HepG2 (cell line): ENCODE data around the gene TNFRSF21. TPM values are rescaled to one million over a fixed set of nuclear protein-coding genes. Genes with fewer than 3 reads are reported as not detected.

Experiments used
- ARID3A ChIP-seq: IDR thresholded peaks from 2 replicates; pipeline ENCODE4 v1.6.1; 2012; ENCODE audit warnings: low read depth, low read length, improper control_type of control experiment
- CENPT ChIP-seq: sonication (generic); formaldehyde crosslinking; IDR thresholded peaks from 2 replicates; pipeline ENCODE4 v1.8.0; 2022; ENCODE audit warnings: low read depth, mild to moderate bottlenecking, moderate library complexity, missing genetic modification reagents
- HIVEP1 ChIP-seq: sonication (generic); formaldehyde crosslinking; IDR thresholded peaks from 2 replicates; pipeline ENCODE4 v1.4.0; 2020; ENCODE audit warnings: mild to moderate bottlenecking, missing genetic modification reagents
- HOMEZ ChIP-seq: IDR thresholded peaks from 2 replicates; pipeline ENCODE4 v1.6.1; 2016; ENCODE audit warnings: low read depth
- KMT2A ChIP-seq: sonication (generic); formaldehyde crosslinking; IDR thresholded peaks from 2 replicates; pipeline ENCODE4 v1.4.0; 2020; ENCODE audit warnings: missing genetic modification reagents
- MAFF ChIP-seq: IDR thresholded peaks from 2 replicates; pipeline ENCODE4 v1.6.1; 2011; ENCODE audit warnings: low read depth, low read length, improper control_type of control experiment
- NCOA2 ChIP-seq: sonication (generic); formaldehyde crosslinking; IDR thresholded peaks from 2 replicates; pipeline ENCODE4 v1.8.0; 2022; ENCODE audit warnings: inconsistent platforms
- NCOR1 ChIP-seq: fragments of 200-600 bp; sonication (generic); IDR thresholded peaks from 2 replicates; pipeline ENCODE4 v1.7.0; 2017; ENCODE audit warnings: antibody characterized with exemption, low read length, borderline replicate concordance
- PAX8 ChIP-seq: sonication (generic); formaldehyde crosslinking; IDR thresholded peaks from 2 replicates; pipeline ENCODE4 v1.8.0; 2022; ENCODE audit warnings: mild to moderate bottlenecking, missing genetic modification reagents, borderline replicate concordance
- PHF21A ChIP-seq: sonication (generic); formaldehyde crosslinking; IDR thresholded peaks from 2 replicates; pipeline ENCODE4 v1.5.0; 2020; ENCODE audit warnings: mild to moderate bottlenecking, missing genetic modification reagents
- RFX1 ChIP-seq: fragments of 450-650 bp; IDR thresholded peaks from 2 replicates; pipeline ENCODE4 v1.6.1; 2017
- SRY ChIP-seq: sonication (generic); formaldehyde crosslinking; IDR thresholded peaks from 2 replicates; pipeline ENCODE4 v1.8.0; 2022; ENCODE audit warnings: mild to moderate bottlenecking, missing genetic modification reagents
- TCF7L2 ChIP-seq: IDR thresholded peaks from 2 replicates; pipeline ENCODE4 v1.6.1; 2011; ENCODE audit warnings: mild to moderate bottlenecking, low read depth, low read length, moderate library complexity
- ZFP1 ChIP-seq: IDR thresholded peaks from 2 replicates; pipeline ENCODE4 v1.6.1; 2016
- ZFP37 ChIP-seq: sonication (generic); formaldehyde crosslinking; IDR thresholded peaks from 2 replicates; pipeline ENCODE4 v1.4.0; 2020; ENCODE audit warnings: missing genetic modification reagents, borderline replicate concordance
- ZMYM4 ChIP-seq: sonication (generic); formaldehyde crosslinking; IDR thresholded peaks from 2 replicates; pipeline ENCODE4 v1.8.1; 2023; ENCODE audit warnings: mild to moderate bottlenecking, missing genetic modification reagents
- ZNF17 ChIP-seq: sonication (generic); formaldehyde crosslinking; IDR thresholded peaks from 2 replicates; pipeline ENCODE4 v1.5.0; 2020; ENCODE audit warnings: mild to moderate bottlenecking, missing genetic modification reagents
- ZNF24 ChIP-seq: fragments of 450-650 bp; IDR thresholded peaks from 2 replicates; pipeline ENCODE4 v1.6.1; 2017; ENCODE audit warnings: antibody characterized with exemption, mild to moderate bottlenecking
- ZNF276 ChIP-seq: sonication (generic); formaldehyde crosslinking; IDR thresholded peaks from 2 replicates; pipeline ENCODE4 v1.4.0; 2020; ENCODE audit warnings: mild to moderate bottlenecking, low read depth, missing genetic modification reagents
- ZNF282 ChIP-seq: fragments of 450-650 bp; IDR thresholded peaks from 2 replicates; pipeline ENCODE4 v1.6.1; 2018; ENCODE audit not compliant: partially characterized antibody
- ZNF720 ChIP-seq: sonication (generic); formaldehyde crosslinking; IDR thresholded peaks from 2 replicates; pipeline ENCODE4 v1.4.0; 2020; ENCODE audit warnings: missing genetic modification reagents
- ZNF841 ChIP-seq: sonication (generic); formaldehyde crosslinking; IDR thresholded peaks from 2 replicates; pipeline ENCODE4 v1.8.1; 2023; ENCODE audit warnings: missing genetic modification reagents, borderline replicate concordance
- polyA plus RNA-seq, 8 experiments: library from polyadenylated mRNA; depleted of rRNA in 3 of 8; stranded (reverse) in 7 of 8; unstranded in 1 of 8; fragments of >200 nt; fragmentation: Illumina TruSeq in 4 of 8; extraction: Trizol in 4 of 8; gene quantifications; 2 replicates each; pipeline versions ENCODE4 v1.2.1 to v1.2.3, GENCODE V29; 2011 to 2016; ENCODE audit warnings: low read depth in 4 of 8, missing spikeins in 1 of 8, mixed read lengths in 1 of 8; ENCODE audit not compliant: insufficient read depth in 1 of 8
- total RNA-seq, 5 experiments: library from RNA; depleted of rRNA; stranded (reverse); fragments of >200 nt; fragmentation: Illumina TruSeq; extraction: Trizol; gene quantifications; 2 replicates each; pipeline ENCODE4 v1.2.3, GENCODE V29; 2016; ENCODE audit warnings: low read depth in 1 of 5
- TF ChIP-seq, protein P1 (sequence below): sonication (generic); formaldehyde crosslinking; IDR thresholded peaks from 2 replicates; pipeline ENCODE4 v1.5.1; 2020; ENCODE audit warnings: missing genetic modification reagents, mild to moderate bottlenecking, borderline replicate concordance
- TF ChIP-seq, protein P2 (sequence below): sonication (generic); formaldehyde crosslinking; IDR thresholded peaks from 2 replicates; pipeline ENCODE4 v1.5.0; 2020; ENCODE audit warnings: missing genetic modification reagents, mild to moderate bottlenecking, borderline replicate concordance

The TNFRSF21 gene
- total and polyA plus RNA-seq, 2 of the 13 experiments (the other 11 are each of a cell fraction or from before 2014, with no cell fraction given), result 24.8 to 46.3 TPM

GRCh38 chr6:47309291-47310130 is at the start of gene TNFRSF21 (continued):
- TF ChIP-seq ZNF282, result no peak
- peak; percentile 96 for TF ChIP-seq KMT2A (CRISPR knock-in tag)
- no peak for TF ChIP-seq ZNF24
- peak; percentile 94 for TF ChIP-seq ZNF276 (CRISPR knock-in tag)
- no peak for TF ChIP-seq ZNF17
- peak; percentile 56 for TF ChIP-seq ZFP1 (CRISPR knock-in tag)
- peak; percentile 80; the same call in 1 of the 2 replicates for TF ChIP-seq CENPT
- TF ChIP-seq, protein P1, sequence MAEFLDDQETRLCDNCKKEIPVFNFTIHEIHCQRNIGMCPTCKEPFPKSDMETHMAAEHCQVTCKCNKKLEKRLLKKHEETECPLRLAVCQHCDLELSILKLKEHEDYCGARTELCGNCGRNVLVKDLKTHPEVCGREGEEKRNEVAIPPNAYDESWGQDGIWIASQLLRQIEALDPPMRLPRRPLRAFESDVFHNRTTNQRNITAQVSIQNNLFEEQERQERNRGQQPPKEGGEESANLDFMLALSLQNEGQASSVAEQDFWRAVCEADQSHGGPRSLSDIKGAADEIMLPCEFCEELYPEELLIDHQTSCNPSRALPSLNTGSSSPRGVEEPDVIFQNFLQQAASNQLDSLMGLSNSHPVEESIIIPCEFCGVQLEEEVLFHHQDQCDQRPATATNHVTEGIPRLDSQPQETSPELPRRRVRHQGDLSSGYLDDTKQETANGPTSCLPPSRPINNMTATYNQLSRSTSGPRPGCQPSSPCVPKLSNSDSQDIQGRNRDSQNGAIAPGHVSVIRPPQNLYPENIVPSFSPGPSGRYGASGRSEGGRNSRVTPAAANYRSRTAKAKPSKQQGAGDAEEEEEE (CRISPR knock-in tag), result no peak
- TF ChIP-seq PHF21A (CRISPR knock-in tag), result peak; percentile 55; the same call in 1 of the 2 replicates
- TF ChIP-seq ZNF841 (CRISPR knock-in tag), result peak; percentile 70; the same call in 1 of the 2 replicates
- TF ChIP-seq MAFF, result peak; percentile 51
- no peak for TF ChIP-seq TCF7L2
- peak; percentile 95 for TF ChIP-seq SRY (CRISPR knock-in tag)
- peak; percentile 96 for TF ChIP-seq HOMEZ (CRISPR knock-in tag)
- TF ChIP-seq NCOR1, result no peak
- no peak for TF ChIP-seq ARID3A
- TF ChIP-seq PAX8, result no peak
- TF ChIP-seq HIVEP1 (CRISPR knock-in tag), result peak; percentile 92
- peak; percentile 96 for TF ChIP-seq ZMYM4
- peak; percentile 64 for TF ChIP-seq NCOA2
- no peak for TF ChIP-seq RFX1
- peak; percentile 89; the same call in 1 of the 2 replicates for TF ChIP-seq ZFP37 (CRISPR knock-in tag)
- TF ChIP-seq, protein P2, sequence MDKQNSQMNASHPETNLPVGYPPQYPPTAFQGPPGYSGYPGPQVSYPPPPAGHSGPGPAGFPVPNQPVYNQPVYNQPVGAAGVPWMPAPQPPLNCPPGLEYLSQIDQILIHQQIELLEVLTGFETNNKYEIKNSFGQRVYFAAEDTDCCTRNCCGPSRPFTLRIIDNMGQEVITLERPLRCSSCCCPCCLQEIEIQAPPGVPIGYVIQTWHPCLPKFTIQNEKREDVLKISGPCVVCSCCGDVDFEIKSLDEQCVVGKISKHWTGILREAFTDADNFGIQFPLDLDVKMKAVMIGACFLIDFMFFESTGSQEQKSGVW (CRISPR knock-in tag), result no peak
- TF ChIP-seq ZNF720 (CRISPR knock-in tag), result no peak
